Aorta (tissue), 5 donors: Measurements from ENCODE around the gene ATP6V0B. TPM values are rescaled to one million over a fixed set of nuclear protein-coding genes. Genes with fewer than 3 reads are reported as not detected.
A peak's percentile ranks its signal among the peaks of the same experiment; 100 is the strongest.

Source experiments
- ATAC-seq: fragments of 200-7000 bp; cut with Tn5 transposase; one replicate; pipeline ENCODE4 v1.9.1; 2022; ENCODE audit warnings: moderate library complexity; ENCODE audit not compliant: low FRiP score
- DNase-seq, 2 donors: peaks; one replicate each; pipeline ENCODE4 v3.0.0-alpha.2; 2020
- H3K27ac ChIP-seq, 2 donors: one replicate each; pipeline ENCODE4 v1.5.1; 2013; ENCODE audit warnings: low read length in 2 of 2, mild to moderate bottlenecking in 2 of 2, moderate library complexity in 2 of 2, control low read depth in 1 of 2, inconsistent platforms in 1 of 2, low read depth in 1 of 2
- H3K27me3 ChIP-seq, 2 donors: one replicate each; pipeline ENCODE4 v1.6.1; 2013; ENCODE audit warnings: control low read depth in 1 of 2, low read length in 1 of 2, mild to moderate bottlenecking in 1 of 2, moderate library complexity in 1 of 2; ENCODE audit not compliant: insufficient read depth in 2 of 2, control insufficient read depth in 1 of 2
- H3K36me3 ChIP-seq, 2 donors: one replicate each; pipeline ENCODE4 v1.6.1; 2013; ENCODE audit warnings: control low read depth in 1 of 2, low read length in 1 of 2, mild to moderate bottlenecking in 1 of 2; ENCODE audit not compliant: insufficient read depth in 2 of 2, control insufficient read depth in 1 of 2
- H3K4me1 ChIP-seq, 2 donors: one replicate each; pipeline ENCODE4 v1.6.1; 2013; ENCODE audit warnings: low read length in 2 of 2, control low read depth in 1 of 2, mild to moderate bottlenecking in 1 of 2, moderate library complexity in 1 of 2; ENCODE audit not compliant: insufficient read depth in 2 of 2, control insufficient read depth in 1 of 2
- H3K4me3 ChIP-seq, 2 donors: one replicate each; pipeline ENCODE4 v1.5.1; 2013; ENCODE audit warnings: low read length in 2 of 2, control low read depth in 1 of 2, mild to moderate bottlenecking in 1 of 2
- H3K9me3 ChIP-seq: one replicate; pipeline ENCODE4 v1.6.1; 2013; ENCODE audit warnings: mild to moderate bottlenecking, low read length; ENCODE audit not compliant: control insufficient read depth
- WGBS, 2 donors: extraction: QIAGEN DNeasy Blood & Tissue Kit; methylation state at CpG; one replicate each; pipeline ENCODE4 v1.1.7; 2013; 5-methylcytosine and 5-hydroxymethylcytosine counted together
- intact Hi-C, 2 donors: fragments of 100-400 bp; cut with DNase I; formaldehyde crosslinking; loops; one replicate each; pipeline versions ENCODE4 v1.14.2 to v1.15.0; 2022
- polyA plus RNA-seq, 2 donors: library from polyadenylated mRNA; stranded (reverse); fragments of 200-250 nt; gene quantifications; one replicate each; pipeline ENCODE4 v1.2.3, GENCODE V29; 2013
- total RNA-seq, 2 donors: library from RNA; stranded (reverse); fragmentation: NEBNext Ultra II Directional; extraction: Animal tissue kit (Norgen Biotek cat#: 25700); gene quantifications; one replicate each; pipeline ENCODE4 v1.2.1, GENCODE V29; 2021
- donor health status: healthy with polysubstance abuse.
- donor health status: Bipolar disorder and iron deficiency.
- donor health status: DM: no; HTN: no; CAD: no.
- donor health status: DM: no; HTN: no; CAD: no.
- donor health status: DM: yes; HTN: yes; CAD: no.

ATP6V0B gene
- total and polyA plus RNA-seq, 4 donors = 77.9 to 119 (median 94.2) TPM

DNA sequence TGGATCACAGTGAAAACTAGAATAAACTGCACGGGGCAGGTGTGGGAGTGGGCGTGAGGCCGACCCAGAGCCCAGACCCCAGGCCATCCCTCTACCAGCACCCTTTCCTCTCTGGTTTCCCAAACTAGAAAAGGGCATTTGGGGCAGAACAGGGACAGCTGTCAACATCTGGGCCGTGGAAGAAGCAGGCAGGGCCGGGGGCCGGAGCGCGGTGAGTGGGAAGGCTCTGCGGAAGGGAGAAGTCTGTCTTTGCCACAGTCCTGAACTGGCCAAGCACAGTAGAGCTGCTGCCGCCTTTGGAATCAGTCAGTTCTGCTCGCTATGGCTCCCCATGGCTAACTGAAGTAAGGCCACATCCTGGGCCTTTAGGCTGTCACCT, 23.2 kb downstream of the ATP6V0B start:
- Histone ChIP-seq H3K9me3 (no peaks in the 10 kb centered on the region), H3K4me3 (no peak overlapping the region), H3K36me3 (no peaks in the 10 kb centered on the region), H3K4me1 (no peaks in the 10 kb centered on the region), H3K27me3 (no peaks in the 10 kb centered on the region), H3K27ac (no peak overlapping the region)
- intact Hi-C loops = loop anchor here in 1 of 2 donors (10.0 kb wide), 1 partner anchor 217 kb away; the partner anchor contains the start of gene DMAP1
- no peak for DNase-seq
- ATAC-seq = no peak
- WGBS, 2 donors = 85 to 88% methylated on average over 11 of the region's 11 CpGs

DNA sequence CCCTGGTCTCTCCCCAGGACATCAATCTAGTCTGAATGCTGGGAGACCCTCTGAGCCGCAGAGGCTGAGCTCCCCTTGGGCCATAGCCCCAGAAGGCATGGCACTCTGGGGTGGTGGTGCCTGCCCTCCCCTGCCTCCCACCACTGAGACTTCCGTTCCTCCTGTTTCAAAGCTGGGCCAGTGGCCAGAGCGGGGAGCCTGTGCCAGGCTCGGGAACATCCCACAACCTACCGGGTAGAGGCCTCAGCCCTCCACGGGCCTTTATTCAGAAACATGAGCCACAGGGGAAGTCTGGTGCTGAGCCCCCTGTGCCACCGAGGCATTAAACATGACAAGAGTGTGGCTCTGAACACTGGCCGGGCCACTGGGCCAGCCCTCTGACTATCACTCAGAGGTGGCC, 24.7 kb downstream of the ATP6V0B start:
- intact Hi-C loops = loop anchor here in 1 of 2 donors (10.0 kb wide), 1 partner anchor 215 kb away; the partner anchor contains the start of gene DMAP1
- ATAC-seq = no peak
- DNase-seq = no peak
- Histone ChIP-seq H3K27me3 (no peaks in the 10 kb centered on the region), H3K4me1 (no peaks in the 10 kb centered on the region), H3K36me3 (no peaks in the 10 kb centered on the region), H3K9me3 (no peaks in the 10 kb centered on the region), H3K4me3 (no peak overlapping the region), H3K27ac (no peak overlapping the region)
- WGBS, 2 donors = 65 to 67% methylated on average over 8 of the region's 8 CpGs

DNA sequence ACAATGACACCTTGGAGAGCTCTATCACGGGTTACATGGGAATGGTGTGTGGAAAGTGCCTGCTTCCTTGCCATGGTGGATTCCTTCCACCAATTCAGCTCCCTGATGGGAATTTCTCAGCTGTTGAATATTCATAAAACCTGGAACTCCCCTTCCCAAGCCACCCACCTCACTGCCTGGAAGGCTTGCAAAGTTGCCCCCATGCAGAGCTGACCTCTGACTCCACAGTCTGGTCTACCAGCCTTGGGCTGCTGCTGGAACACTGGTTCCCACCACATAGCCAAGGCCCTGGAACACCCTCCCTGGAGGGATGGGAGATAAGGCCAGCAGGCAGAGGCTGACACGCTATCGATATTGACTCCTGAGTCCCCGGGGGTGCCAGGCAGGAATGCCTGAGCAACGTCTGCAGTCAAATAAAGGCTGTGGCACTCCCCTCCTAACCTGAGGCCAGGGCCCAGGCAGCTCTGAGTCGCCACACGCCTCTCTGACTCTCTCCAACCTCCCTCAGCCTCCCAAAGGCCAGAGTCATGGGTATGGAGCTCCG, 25.4 kb downstream of the ATP6V0B start:
- Histone ChIP-seq H3K4me3 (no peak overlapping the region), H3K9me3 (no peaks in the 10 kb centered on the region), H3K27me3 (no peaks in the 10 kb centered on the region), H3K27ac (no peak overlapping the region), H3K4me1 (no peaks in the 10 kb centered on the region), H3K36me3 (no peaks in the 10 kb centered on the region)
- 75 to 79% methylated on average over 7 to 8 of the region's 8 CpGs for WGBS, 2 donors
- no peak for ATAC-seq
- no peak for DNase-seq
- intact Hi-C loops = loop anchor here in 1 of 2 donors (10.0 kb wide), 1 partner anchor 595 kb away; no protein-coding TSS in a partner anchor

DNA sequence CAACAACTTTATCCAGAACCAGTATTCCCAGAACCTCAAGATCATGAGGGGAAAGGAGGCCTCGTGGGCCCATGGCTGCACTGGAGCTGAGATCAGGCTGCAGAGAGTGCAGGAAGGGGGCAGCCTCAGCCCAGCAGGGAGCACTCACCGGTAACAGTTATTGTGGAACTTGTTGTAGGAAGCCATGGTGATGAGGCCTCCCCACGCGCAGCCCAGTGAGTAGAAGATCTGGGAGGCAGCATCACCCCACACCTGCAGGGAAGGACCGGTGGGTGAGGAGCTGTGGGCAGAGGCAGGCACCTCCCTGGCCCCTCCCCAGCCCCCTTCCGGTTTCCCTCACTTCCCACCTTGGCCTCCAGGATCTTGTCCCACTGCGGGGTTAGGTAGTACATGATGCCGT, 27.4 kb downstream of the ATP6V0B start:
- no peak overlapping the region for H3K4me3 ChIP-seq
- intact Hi-C loops = loop anchor here in 1 of 2 donors (10.0 kb wide), 1 partner anchor 593 kb away; no protein-coding TSS in a partner anchor
- H3K4me1 ChIP-seq = no peaks in the 10 kb centered on the region
- 78 to 85% methylated on average over 8 of the region's 8 CpGs for WGBS, 2 donors
- no peaks in the 10 kb centered on the region for H3K27me3 ChIP-seq
- ATAC-seq (no peak), DNase-seq (no peak)
- no peak overlapping the region for H3K27ac ChIP-seq
- H3K9me3 ChIP-seq = no peaks in the 10 kb centered on the region
- no peaks in the 10 kb centered on the region for H3K36me3 ChIP-seq

DNA sequence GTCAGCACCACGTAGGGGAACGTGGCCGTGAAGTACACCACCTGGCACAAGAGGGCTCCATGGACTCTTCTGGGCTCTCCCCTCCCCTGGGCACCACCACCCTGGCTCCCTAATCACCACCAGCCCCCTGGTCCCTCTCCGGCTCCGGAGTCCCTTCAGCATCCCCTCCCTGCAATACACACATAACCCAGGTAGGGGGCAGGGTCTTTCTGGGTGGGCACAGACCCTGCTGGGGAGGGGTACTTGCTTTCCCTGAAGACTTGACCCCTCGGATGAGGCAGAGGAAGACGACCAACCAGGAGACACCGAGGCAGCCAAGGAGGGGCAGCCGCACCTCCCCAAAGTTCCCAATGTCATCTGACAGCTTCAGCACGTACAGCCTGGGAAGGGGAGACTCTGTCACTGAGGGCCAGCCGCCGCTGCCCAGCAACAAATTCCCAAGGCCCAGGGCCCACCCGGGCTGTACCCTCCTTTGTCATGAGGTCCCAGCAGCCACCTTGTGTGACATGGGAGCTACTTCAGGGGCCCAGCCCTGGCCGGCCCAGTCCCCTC, 27.9 kb downstream of the ATP6V0B start:
- intact Hi-C loops = loop anchor here in 1 of 2 donors (10.0 kb wide), 1 partner anchor 592 kb away; no protein-coding TSS in a partner anchor
- WGBS, 2 donors = 85 to 87% methylated on average over 11 to 14 of the region's 14 CpGs
- no peaks in the 10 kb centered on the region for H3K4me1 ChIP-seq
- H3K9me3 ChIP-seq = no peaks in the 10 kb centered on the region
- peak in 1 of 2 donors; percentile 65 for DNase-seq
- ATAC-seq = no peak
- no peaks in the 10 kb centered on the region for H3K36me3 ChIP-seq
- no peaks in the 10 kb centered on the region for H3K27me3 ChIP-seq
- H3K4me3 ChIP-seq = no peak overlapping the region
- no peak overlapping the region for H3K27ac ChIP-seq

DNA sequence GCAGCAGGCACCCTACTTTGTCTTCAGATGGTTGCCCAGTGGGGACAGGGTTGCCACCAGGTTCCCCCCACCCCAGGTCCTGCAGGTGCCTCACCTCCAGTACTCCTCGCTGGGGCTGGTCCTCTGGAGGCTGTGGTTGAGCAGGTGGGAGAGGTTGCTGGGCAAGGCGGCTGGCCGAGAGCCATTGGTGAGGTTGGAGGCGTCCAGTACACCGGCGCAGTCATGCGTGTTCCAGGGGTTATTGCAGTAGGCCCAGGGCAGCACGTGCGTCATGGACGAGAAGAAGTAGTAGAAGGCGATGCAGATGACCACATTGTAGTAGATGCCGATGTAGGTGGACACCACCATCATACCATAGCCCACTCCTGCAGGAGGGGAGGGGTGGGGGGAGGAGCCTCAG, 33.5 kb downstream of the ATP6V0B start:
- H3K36me3 ChIP-seq = no peaks in the 10 kb centered on the region
- no peaks in the 10 kb centered on the region for H3K27me3 ChIP-seq
- no peaks in the 10 kb centered on the region for H3K9me3 ChIP-seq
- no peak overlapping the region for H3K4me3 ChIP-seq
- WGBS, 2 donors = 93 to 94% methylated on average over 12 of the region's 12 CpGs
- no peak overlapping the region for H3K27ac ChIP-seq
- intact Hi-C loops = loop anchor here in 1 of 2 donors (10.0 kb wide), 1 partner anchor 587 kb away; no protein-coding TSS in a partner anchor
- ATAC-seq (no peak), DNase-seq (peak in 1 of 2 donors; percentile 67)
- no peaks in the 10 kb centered on the region for H3K4me1 ChIP-seq

DNA sequence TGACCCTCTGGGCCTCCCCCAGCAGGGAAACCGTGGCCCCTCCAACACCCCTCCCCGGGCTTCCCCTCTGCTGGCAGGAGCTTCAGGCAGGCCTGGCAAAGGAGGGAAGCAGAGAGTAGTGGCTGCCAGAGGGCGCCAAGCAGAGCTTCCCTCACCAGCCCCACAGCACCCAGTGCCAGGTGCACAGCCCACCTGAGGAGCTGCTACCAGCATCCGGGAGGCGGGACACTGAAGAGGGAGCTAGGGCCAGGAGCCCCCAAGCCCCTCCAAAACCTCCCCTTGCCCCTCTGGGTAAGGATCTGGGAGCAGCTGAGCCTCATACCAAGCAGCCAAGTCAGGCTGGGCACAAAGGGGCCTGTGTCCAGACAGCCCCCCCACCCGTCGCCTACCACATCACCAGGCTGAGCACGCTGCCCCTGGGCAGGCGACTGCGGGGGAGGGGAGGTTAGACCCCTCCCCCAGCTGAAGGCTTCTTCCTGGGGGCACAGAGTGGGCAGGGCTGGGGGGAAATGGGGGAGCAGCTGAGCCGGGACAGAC, 36.2 kb downstream of the ATP6V0B start:
- Histone ChIP-seq H3K36me3 (no peaks in the 10 kb centered on the region), H3K9me3 (no peaks in the 10 kb centered on the region), H3K27ac (no peak overlapping the region), H3K4me3 (no peak overlapping the region), H3K4me1 (no peaks in the 10 kb centered on the region), H3K27me3 (no peaks in the 10 kb centered on the region)
- DNase-seq (no peak), ATAC-seq (no peak)
- intact Hi-C loops = loop anchor here in 1 of 2 donors (10.0 kb wide), 1 partner anchor 214 kb away; no protein-coding TSS in a partner anchor
- 31 to 49% methylated on average over 7 to 11 of the region's 11 CpGs for WGBS, 2 donors

DNA sequence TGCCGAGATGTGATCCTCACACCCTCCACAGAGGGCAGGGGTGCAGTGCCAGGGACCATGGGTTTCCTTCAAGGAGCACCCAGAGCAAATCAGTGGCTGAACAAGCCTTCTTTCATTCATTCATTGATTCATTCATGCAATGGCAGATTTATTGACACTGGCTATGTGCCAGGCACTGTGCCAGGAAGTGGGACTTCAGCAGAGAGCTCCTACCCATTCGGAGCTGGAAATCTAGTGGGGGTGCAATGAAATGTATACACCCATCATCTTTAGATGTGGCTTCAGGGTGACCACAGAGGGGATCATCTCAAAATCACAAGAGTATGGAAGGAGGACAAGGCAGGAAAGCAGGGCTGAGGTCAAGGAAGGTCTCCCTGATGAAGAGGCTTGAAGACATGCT, 37.6 kb downstream of the ATP6V0B start:
- no peak for ATAC-seq
- no peaks in the 10 kb centered on the region for H3K4me1 ChIP-seq

More for the DNA sequence above, 37.6 kb downstream of the ATP6V0B start:
- DNase-seq = no peak
- WGBS, 2 donors = 50 to 53% methylated on average over 2 of the region's 2 CpGs
- intact Hi-C loops = loop anchor here in 1 of 2 donors (10.0 kb wide), 1 partner anchor 212 kb away; no protein-coding TSS in a partner anchor
- H3K27ac ChIP-seq = no peak overlapping the region
- no peaks in the 10 kb centered on the region for H3K36me3 ChIP-seq
- H3K4me3 ChIP-seq = no peak overlapping the region
- no peaks in the 10 kb centered on the region for H3K27me3 ChIP-seq
- no peaks in the 10 kb centered on the region for H3K9me3 ChIP-seq
